A549 treated with AZD9567 at 1 μM for 4 hours (cell line): Measurements from ENCODE around the gene TTC17. TPM values are rescaled to one million over a fixed set of nuclear protein-coding genes. Genes with fewer than 3 reads are reported as not detected.

ENCODE experiments used
- total RNA-seq: library from RNA; stranded (reverse); fragments of 200-300 nt; extraction: Qiagen RNA extraction; gene quantifications from 5 replicates; pipeline ENCODE4 v1.2.3, GENCODE V29; 2022; ENCODE audit not compliant: insufficient read depth

Gene TTC17, protein sequence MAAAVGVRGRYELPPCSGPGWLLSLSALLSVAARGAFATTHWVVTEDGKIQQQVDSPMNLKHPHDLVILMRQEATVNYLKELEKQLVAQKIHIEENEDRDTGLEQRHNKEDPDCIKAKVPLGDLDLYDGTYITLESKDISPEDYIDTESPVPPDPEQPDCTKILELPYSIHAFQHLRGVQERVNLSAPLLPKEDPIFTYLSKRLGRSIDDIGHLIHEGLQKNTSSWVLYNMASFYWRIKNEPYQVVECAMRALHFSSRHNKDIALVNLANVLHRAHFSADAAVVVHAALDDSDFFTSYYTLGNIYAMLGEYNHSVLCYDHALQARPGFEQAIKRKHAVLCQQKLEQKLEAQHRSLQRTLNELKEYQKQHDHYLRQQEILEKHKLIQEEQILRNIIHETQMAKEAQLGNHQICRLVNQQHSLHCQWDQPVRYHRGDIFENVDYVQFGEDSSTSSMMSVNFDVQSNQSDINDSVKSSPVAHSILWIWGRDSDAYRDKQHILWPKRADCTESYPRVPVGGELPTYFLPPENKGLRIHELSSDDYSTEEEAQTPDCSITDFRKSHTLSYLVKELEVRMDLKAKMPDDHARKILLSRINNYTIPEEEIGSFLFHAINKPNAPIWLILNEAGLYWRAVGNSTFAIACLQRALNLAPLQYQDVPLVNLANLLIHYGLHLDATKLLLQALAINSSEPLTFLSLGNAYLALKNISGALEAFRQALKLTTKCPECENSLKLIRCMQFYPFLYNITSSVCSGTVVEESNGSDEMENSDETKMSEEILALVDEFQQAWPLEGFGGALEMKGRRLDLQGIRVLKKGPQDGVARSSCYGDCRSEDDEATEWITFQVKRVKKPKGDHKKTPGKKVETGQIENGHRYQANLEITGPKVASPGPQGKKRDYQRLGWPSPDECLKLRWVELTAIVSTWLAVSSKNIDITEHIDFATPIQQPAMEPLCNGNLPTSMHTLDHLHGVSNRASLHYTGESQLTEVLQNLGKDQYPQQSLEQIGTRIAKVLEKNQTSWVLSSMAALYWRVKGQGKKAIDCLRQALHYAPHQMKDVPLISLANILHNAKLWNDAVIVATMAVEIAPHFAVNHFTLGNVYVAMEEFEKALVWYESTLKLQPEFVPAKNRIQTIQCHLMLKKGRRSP
- 27.8 to 37.7 TPM (median 31.1 TPM) in 5 replicates for total RNA-seq

GRCh38 chr11:43358801-43359421, at the start of gene TTC17:
Gene TTC17 (plus strand): TSS chr11:43358920. CDS start chr11:43358955, 35 bp downstream.

GRCh38 chr11:43311791-43312607, 46.7 kb upstream of the TTC17 start, which contains the start of gene API5:
Gene API5 (plus strand): TSS chr11:43311996. CDS start chr11:43312128, 132 bp downstream.

Other genes starting within 250 kb of the TTC17 start
- gene API5, start 46.9 kb upstream of the TTC17 start, total RNA-seq, result 61.1 to 78.8 TPM (median 73.6 TPM) in 5 replicates